A673 (cell line): ENCODE results near the gene RAPGEF3. TPM values are rescaled to one million over a fixed set of nuclear protein-coding genes. Genes with fewer than 3 reads are reported as not detected.

Source experiments
- BruUV-seq: library from RNA; stranded (reverse); fragments of 400-500 nt; replicated peaks from 2 replicates; lab custom pipeline; 2021; lab: Mats Ljungman, UMichigan
- CTCF ChIA-PET: fragments of 300-600 bp; sonication (Branson Sonifier 250); formaldehyde crosslinking; loops from one replicate; lab custom pipeline; 2022; ENCODE audit warnings: antibody characterized with exemption; lab: Charles Lee
- POLR2A ChIA-PET: fragments of 300-600 bp; sonication (Branson Sonifier 250); formaldehyde crosslinking; loops from one replicate; lab custom pipeline; 2022; ENCODE audit warnings: antibody characterized with exemption; ENCODE audit not compliant: low non-redundant PET; lab: Charles Lee
- DNase-seq: peaks from one replicate; pipeline ENCODE4 v3.0.0-alpha.2; 2015; ENCODE audit warnings: low spot score
- H3K27ac ChIP-seq: fragments of 200-600 bp; sonication (generic); 2 replicates; pipeline ENCODE4 v1.5.1; 2016; ENCODE audit warnings: mixed run types, low read depth, mild to moderate bottlenecking, mixed read lengths, antibody characterized with exemption, low read length; ENCODE audit not compliant: poor library complexity, severe bottlenecking
- H3K27me3 ChIP-seq: fragments of 200-600 bp; sonication (generic); replicated peaks from 2 replicates; pipeline ENCODE4 v1.6.1; 2017; ENCODE audit warnings: mixed run types, low read depth, mild to moderate bottlenecking, mixed read lengths, antibody characterized with exemption, low read length; ENCODE audit not compliant: insufficient read depth, poor library complexity
- H3K36me3 ChIP-seq: fragments of 200-600 bp; sonication (generic); 2 replicates; pipeline ENCODE4 v1.6.1; 2016; ENCODE audit warnings: mixed run types, mild to moderate bottlenecking, mixed read lengths, antibody characterized with exemption, low read length; ENCODE audit not compliant: insufficient read depth, poor library complexity, severe bottlenecking
- H3K4me1 ChIP-seq: fragments of 200-600 bp; sonication (generic); 2 replicates; pipeline ENCODE4 v1.6.1; 2017; ENCODE audit warnings: mixed run types, mild to moderate bottlenecking, mixed read lengths, antibody characterized with exemption, low read length; ENCODE audit not compliant: insufficient read depth, poor library complexity, severe bottlenecking
- H3K4me3 ChIP-seq: fragments of 200-600 bp; sonication (generic); 2 replicates; pipeline ENCODE4 v1.5.1; 2016; ENCODE audit warnings: low read depth, mixed run types, mild to moderate bottlenecking, mixed read lengths, low read length; ENCODE audit not compliant: poor library complexity, severe bottlenecking
- H3K9me3 ChIP-seq: fragments of 200-600 bp; sonication (generic); 2 replicates; pipeline ENCODE4 v1.6.1; 2016; ENCODE audit warnings: mixed run types, low read depth, mild to moderate bottlenecking, mixed read lengths, antibody characterized with exemption, low read length; ENCODE audit not compliant: poor library complexity, severe bottlenecking
- EZH2 ChIP-seq: fragments of 200-600 bp; sonication (generic); IDR thresholded peaks from 2 replicates; pipeline ENCODE4 v1.6.1; 2017; ENCODE audit warnings: borderline replicate concordance, low read depth, mild to moderate bottlenecking, mixed read lengths, antibody characterized with exemption, low read length; ENCODE audit not compliant: poor library complexity, severe bottlenecking
- intact Hi-C: fragments of 100-400 bp; cut with micrococcal nuclease; formaldehyde crosslinking; loops from one replicate; pipeline ENCODE4 v1.10.0; 2022; ENCODE audit not compliant: unreplicated experiment
- total RNA-seq: library from RNA; stranded (reverse); gene quantifications from 2 replicates; pipeline ENCODE4 v1.2.3, GENCODE V29; 2021
- TF ChIP-seq, protein P1 (sequence below): fragments of 300-800, 200-600 bp; sonication (generic); conservative IDR thresholded peaks from 2 replicates; pipeline ENCODE4 v1.5.1; 2017; ENCODE audit warnings: low read depth, mild to moderate bottlenecking, antibody characterized with exemption, low read length, moderate library complexity, mixed read lengths

The RAPGEF3 gene
- total RNA-seq, 1 experiment from 2014 or later = 4.3 TPM

DNA sequence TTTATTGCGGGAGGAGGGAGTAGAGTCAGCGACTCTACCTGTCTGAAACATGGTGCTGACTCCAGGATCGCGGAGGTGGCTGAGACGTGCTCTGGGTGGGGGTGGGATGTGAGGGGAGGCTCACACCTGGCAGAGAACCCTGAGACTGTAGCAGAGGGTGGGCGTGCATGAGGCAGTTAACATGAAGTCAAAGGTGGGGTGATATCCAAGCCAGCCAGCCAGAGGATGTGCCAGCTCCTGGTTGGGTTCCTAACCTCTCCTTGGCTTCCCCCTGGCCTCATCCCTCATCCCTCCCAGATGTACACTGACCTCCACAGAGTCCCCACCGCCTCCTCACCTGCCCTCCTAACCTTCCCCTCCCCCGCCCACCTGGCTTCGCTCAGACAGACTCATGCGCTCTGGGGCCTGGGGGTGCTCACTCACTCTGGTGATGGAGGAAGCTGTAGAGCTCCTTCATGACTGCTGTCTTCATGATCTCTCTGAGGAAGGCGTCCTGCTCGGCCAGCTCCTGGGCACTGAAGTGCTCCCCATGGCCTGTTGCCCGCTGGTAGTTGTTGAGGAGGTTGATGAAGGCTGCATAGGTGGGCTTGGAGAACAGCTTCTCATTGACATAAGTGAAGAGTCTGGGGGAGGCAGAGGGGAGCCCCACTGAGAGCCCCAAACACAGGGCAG lies 42.7 kb downstream of the RAPGEF3 start:
- TF ChIP-seq, protein P1, sequence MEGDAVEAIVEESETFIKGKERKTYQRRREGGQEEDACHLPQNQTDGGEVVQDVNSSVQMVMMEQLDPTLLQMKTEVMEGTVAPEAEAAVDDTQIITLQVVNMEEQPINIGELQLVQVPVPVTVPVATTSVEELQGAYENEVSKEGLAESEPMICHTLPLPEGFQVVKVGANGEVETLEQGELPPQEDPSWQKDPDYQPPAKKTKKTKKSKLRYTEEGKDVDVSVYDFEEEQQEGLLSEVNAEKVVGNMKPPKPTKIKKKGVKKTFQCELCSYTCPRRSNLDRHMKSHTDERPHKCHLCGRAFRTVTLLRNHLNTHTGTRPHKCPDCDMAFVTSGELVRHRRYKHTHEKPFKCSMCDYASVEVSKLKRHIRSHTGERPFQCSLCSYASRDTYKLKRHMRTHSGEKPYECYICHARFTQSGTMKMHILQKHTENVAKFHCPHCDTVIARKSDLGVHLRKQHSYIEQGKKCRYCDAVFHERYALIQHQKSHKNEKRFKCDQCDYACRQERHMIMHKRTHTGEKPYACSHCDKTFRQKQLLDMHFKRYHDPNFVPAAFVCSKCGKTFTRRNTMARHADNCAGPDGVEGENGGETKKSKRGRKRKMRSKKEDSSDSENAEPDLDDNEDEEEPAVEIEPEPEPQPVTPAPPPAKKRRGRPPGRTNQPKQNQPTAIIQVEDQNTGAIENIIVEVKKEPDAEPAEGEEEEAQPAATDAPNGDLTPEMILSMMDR = no peak
- TF ChIP-seq EZH2 = no peak
- intact Hi-C loops = loop anchor here (1.0 to 10.0 kb wide), 3 partner anchors 122 to 449 kb away; no protein-coding TSS in a partner anchor
- POLR2A ChIA-PET = interaction anchor here (0.6 kb wide), 1 partner anchor 64 kb away, joined by 3 read pairs; no protein-coding TSS in a partner anchor
- CTCF ChIA-PET = interaction anchor here (0.5 to 2.0 kb wide), 12 partner anchors 10 to 335 kb away, joined by 3 to 13 read pairs (median 4); partner anchors contain the start of genes RPAP3 and SLC48A1
- no peak for DNase-seq
- H3K27ac ChIP-seq = no peak overlapping the region
- peaks cover 11% of the 10 kb centered on the region for H3K4me1 ChIP-seq
- no peaks in the 10 kb centered on the region for H3K36me3 ChIP-seq
- no peaks in the 10 kb centered on the region for H3K9me3 ChIP-seq
- BruUV-seq = no TSS peak
- no peak overlapping the region for H3K4me3 ChIP-seq
- no peaks in the 10 kb centered on the region for H3K27me3 ChIP-seq

DNA sequence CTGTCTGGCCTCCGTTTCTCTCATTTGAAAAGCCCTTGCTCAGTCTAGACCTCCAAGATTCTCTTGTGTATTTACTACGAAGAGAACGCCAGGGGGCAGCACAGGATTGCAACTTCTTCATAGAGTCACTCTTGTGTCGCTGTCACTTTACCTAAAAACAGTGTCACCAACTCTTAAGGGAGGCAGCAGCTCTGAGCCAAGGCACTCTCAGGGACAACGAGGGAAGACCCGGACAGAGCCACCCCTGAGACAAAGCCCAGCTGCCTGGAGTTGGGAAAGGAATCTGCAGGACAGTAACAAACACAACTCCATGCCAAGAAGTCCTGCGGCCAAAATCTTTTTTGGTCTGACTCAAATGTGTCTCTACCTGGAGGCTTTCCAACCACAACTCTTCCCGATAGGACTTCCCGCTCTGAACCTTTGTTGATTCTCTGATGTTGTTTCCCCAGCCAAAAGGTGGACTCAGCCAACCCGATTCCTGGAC lies 43.2 kb downstream of the RAPGEF3 start:
- Histone ChIP-seq H3K4me3 (no peak overlapping the region), H3K27me3 (no peaks in the 10 kb centered on the region), H3K4me1 (peaks cover 11% of the 10 kb centered on the region), H3K27ac (no peak overlapping the region), H3K9me3 (no peaks in the 10 kb centered on the region), H3K36me3 (no peaks in the 10 kb centered on the region)
- CTCF ChIA-PET = interaction anchor here (0.5 to 2.0 kb wide), 10 partner anchors 9 to 125 kb away, joined by 3 to 13 read pairs (median 4); partner anchors contain the start of genes RPAP3 and SLC48A1
- POLR2A ChIA-PET = interaction anchor here (0.6 kb wide), 1 partner anchor 64 kb away, joined by 3 read pairs; no protein-coding TSS in a partner anchor
- intact Hi-C loops = loop anchor here (1.0 to 10.0 kb wide), 3 partner anchors 123 to 449 kb away; no protein-coding TSS in a partner anchor
- TF ChIP-seq, protein P1 = peak; percentile 81
- TF ChIP-seq EZH2 = no peak
- peak; percentile 89 for DNase-seq
- no TSS peak for BruUV-seq

DNA sequence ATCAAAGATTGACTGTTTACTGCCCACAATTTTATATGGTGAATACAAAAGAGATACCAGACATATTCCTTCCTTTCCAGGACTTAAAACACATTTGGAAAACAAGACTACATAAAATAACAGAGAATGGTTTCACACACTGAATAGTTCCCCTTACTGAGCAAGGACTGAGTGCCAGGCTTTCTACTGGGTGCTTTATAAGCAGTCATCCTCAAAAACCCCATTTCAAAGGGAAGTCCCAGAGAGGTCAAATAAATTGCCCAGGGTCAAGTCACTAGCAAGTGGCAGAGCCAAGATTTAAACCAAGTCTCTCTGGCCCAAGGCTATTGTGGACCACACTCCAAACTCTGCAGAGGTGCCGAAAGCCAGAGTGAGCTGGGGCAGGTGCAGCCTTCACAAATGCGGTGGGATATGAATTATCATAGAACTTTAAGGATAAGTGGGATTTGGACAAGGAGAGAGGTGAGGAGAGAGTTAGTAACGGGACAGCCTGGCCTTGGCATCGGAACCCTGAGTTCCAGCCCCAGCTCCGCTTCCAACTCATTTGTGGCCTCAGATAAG lies 43.8 kb downstream of the RAPGEF3 start:
- intact Hi-C loops = loop anchor here (1.0 to 10.0 kb wide), 3 partner anchors 123 to 450 kb away; no protein-coding TSS in a partner anchor
- POLR2A ChIA-PET = no interaction called here
- H3K27ac ChIP-seq = no peak overlapping the region
- H3K4me3 ChIP-seq = no peak overlapping the region
- H3K4me1 ChIP-seq = peaks cover 11% of the 10 kb centered on the region
- no TSS peak for BruUV-seq
- no peak for DNase-seq
- H3K9me3 ChIP-seq = no peaks in the 10 kb centered on the region
- no peaks in the 10 kb centered on the region for H3K27me3 ChIP-seq
- CTCF ChIA-PET = interaction anchor here (0.5 to 2.0 kb wide), 8 partner anchors 9 to 123 kb away, joined by 3 to 13 read pairs (median 4); partner anchors contain the start of genes RPAP3 and SLC48A1
- H3K36me3 ChIP-seq = no peaks in the 10 kb centered on the region
- TF ChIP-seq, protein P1 = no peak
- TF ChIP-seq EZH2 = no peak
